Activated CD8-positive, alpha-beta T cell treated with anti-CD3 and anti-CD28 coated beads, Interleukin-2, amount 10 ng/mL, durations not matched to agents 7 days and 5 days (primary cell): Measurements from ENCODE around the gene MAIP1. TPM values are rescaled to one million over a fixed set of nuclear protein-coding genes. Genes with fewer than 3 reads are reported as not detected.

Experiments
- ATAC-seq: fragments of 150-1000 bp; cut with Tn5 transposase; one replicate; pipeline ENCODE4 v1.10.0; 2021; ENCODE audit warnings: moderate library complexity
- CTCF ChIA-PET: fragments of 350-600 bp; sonication (Branson Sonifier 250); formaldehyde crosslinking; loops from one replicate; lab custom pipeline; 2021; ENCODE audit warnings: antibody characterized with exemption; lab: Charles Lee
- POLR2A ChIA-PET: fragments of 350-600 bp; sonication (Branson Sonifier 250); formaldehyde crosslinking; loops from one replicate; lab custom pipeline; 2021; ENCODE audit warnings: antibody characterized with exemption; lab: Charles Lee
- DNase-seq: peaks from one replicate; pipeline ENCODE4 v3.0.0-alpha.2; 2020
- H3K27ac Mint-ChIP-seq: one replicate; pipeline ENCODE4 v1.8.0; 2021; ENCODE audit warnings: mild to moderate bottlenecking, mixed read lengths
- H3K27me3 Mint-ChIP-seq: one replicate; pipeline ENCODE4 v1.8.0; 2021; ENCODE audit warnings: low read depth, mixed read lengths
- H3K36me3 Mint-ChIP-seq: one replicate; pipeline ENCODE4 v1.8.0; 2021; ENCODE audit warnings: low read depth, mixed read lengths
- H3K4me1 Mint-ChIP-seq: one replicate; pipeline ENCODE4 v1.8.0; 2021; ENCODE audit warnings: low read depth, mixed read lengths
- H3K4me3 Mint-ChIP-seq: one replicate; pipeline ENCODE4 v1.8.0; 2021; ENCODE audit warnings: mild to moderate bottlenecking, mixed read lengths
- H3K9me3 Mint-ChIP-seq: one replicate; pipeline ENCODE4 v1.8.0; 2022; ENCODE audit warnings: mixed read lengths; ENCODE audit not compliant: insufficient read depth
- total RNA-seq, 2 experiments: library from RNA; stranded (reverse); gene quantifications; one replicate each; pipeline ENCODE4 v1.2.3, GENCODE V29; 2021

MAIP1 gene
- total RNA-seq, 2 experiments from 2014 or later = 21.5 to 21.9 TPM

GRCh38 chr2:199979398-199979797 lies 24.0 kb downstream of the MAIP1 start:
- Mint-ChIP-seq H3K4me1 (peaks cover 21% of the 10 kb centered on the region), H3K4me3 (no peak overlapping the region), H3K27ac (no peak overlapping the region), H3K9me3 (no peaks in the 10 kb centered on the region), H3K27me3 (no peaks in the 10 kb centered on the region), H3K36me3 (peaks cover 4% of the 10 kb centered on the region)
- ChIA-PET POLR2A (interaction anchor here (2.0 kb wide), 1 partner anchor 489 kb away, joined by 4 read pairs; no protein-coding TSS in a partner anchor), CTCF (interaction anchor here (1.0 to 3.3 kb wide), 14 partner anchors 15 to 514 kb away, joined by 3 to 33 read pairs (median 4); no protein-coding TSS in a partner anchor)
- ATAC-seq (no peak), DNase-seq (no peak)

DNA sequence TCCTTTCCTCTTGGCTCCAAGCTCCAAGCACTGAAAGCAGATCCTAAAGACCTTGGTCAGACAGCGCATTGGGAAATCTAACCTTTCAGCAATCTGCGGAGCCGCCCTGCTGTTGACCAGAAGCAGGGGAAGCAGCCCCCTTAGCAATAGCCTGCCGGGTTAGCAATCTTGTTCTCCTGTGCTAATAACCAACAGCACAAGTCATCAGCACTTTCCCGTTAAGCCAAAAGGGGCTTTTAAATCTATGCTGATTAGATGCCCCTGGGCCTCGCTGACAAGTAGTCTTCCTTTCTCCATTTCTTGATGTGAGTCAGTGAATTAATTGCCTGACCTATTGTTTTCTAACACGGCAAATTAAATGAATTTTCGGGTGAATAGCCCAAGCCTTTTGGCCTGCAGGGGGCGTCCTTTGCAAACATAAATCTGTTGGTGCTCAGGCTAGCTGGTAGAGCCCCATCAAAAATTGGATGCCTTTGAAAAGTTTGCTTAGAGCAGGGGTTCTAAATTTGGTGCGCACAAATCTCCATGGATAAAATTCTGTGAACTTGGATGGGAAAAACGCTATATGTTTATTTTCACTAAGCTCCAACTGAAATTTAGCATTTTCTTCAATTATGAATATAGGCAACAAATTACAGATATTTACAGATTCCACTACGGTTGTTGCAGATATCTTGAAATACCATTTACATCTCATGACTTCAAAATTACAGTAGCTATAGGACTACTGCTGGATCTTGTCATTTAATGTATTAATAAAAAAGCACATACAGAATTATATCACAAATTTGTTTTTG lies 24.6 kb downstream of the MAIP1 start:
- Mint-ChIP-seq H3K27me3 (no peaks in the 10 kb centered on the region), H3K9me3 (no peaks in the 10 kb centered on the region), H3K4me3 (no peak overlapping the region), H3K36me3 (peaks cover 4% of the 10 kb centered on the region), H3K27ac (no peak overlapping the region), H3K4me1 (peaks cover 21% of the 10 kb centered on the region)
- DNase-seq = peak; percentile 86
- POLR2A ChIA-PET = interaction anchor here (2.0 kb wide), 1 partner anchor 488 kb away, joined by 4 read pairs; no protein-coding TSS in a partner anchor
- peak; percentile 65 for ATAC-seq
- CTCF ChIA-PET = interaction anchor here (0.7 to 3.3 kb wide), 22 partner anchors 9 to 518 kb away, joined by 3 to 33 read pairs (median 4); no protein-coding TSS in a partner anchor

DNA sequence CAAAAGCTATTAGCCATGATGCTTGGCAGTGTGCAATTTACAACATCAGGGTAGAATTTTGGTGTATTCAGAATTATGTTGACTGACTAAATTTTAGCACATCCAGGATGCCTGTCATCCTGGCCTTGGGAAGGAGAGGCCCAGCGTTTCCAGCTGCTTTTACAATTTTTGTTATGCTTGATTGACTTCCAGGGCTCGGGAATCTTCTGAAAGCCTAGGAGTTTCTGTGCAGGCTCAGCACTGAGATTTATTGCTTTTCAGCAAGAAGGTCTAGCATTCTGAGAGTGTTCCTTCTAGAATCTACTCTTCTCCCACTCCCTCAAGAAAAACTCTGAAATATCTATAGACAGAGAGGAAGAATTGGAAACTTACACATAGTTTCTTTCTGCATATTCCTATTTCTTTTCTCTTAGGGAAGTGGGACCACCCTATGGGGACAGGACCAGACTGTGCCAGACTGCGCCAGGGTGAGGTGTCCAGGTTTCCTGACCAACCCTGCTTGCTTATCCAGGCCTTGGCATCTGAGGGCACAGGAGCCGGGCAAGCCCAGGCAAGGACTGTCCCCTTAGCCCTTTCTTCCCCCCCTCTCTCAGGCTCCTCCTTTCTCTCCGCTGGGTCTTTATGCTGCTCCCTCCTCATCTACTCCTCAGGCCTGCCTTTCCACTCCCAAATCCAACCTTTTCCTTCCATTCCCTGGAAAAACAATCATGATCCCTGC lies 26.9 kb downstream of the MAIP1 start:
- Mint-ChIP-seq H3K9me3 (peaks cover 8% of the 10 kb centered on the region), H3K4me3 (no peak overlapping the region), H3K4me1 (peaks cover 26% of the 10 kb centered on the region), H3K27me3 (no peaks in the 10 kb centered on the region), H3K27ac (no peak overlapping the region), H3K36me3 (no peaks in the 10 kb centered on the region)
- DNase-seq (no peak), ATAC-seq (no peak)
- ChIA-PET POLR2A (no interaction called here), CTCF (interaction anchor here (1.4 to 5.2 kb wide), 3 partner anchors 9 to 543 kb away, joined by 3 to 49 read pairs (median 5); partner anchors contain the start of gene SGO2)

- CTCF ChIA-PET = interaction anchor here (0.9 to 5.2 kb wide), 2 partner anchors 499 to 532 kb away, joined by 3 to 49 read pairs; no protein-coding TSS in a partner anchor
- no peak for ATAC-seq
- H3K27ac Mint-ChIP-seq = no peak overlapping the region
- peaks cover 8% of the 10 kb centered on the region for H3K9me3 Mint-ChIP-seq
- no peaks in the 10 kb centered on the region for H3K27me3 Mint-ChIP-seq
- H3K36me3 Mint-ChIP-seq = no peaks in the 10 kb centered on the region
- no peak for DNase-seq
- POLR2A ChIA-PET = no interaction called here
- no peak overlapping the region for H3K4me3 Mint-ChIP-seq
- peaks cover 15% of the 10 kb centered on the region for H3K4me1 Mint-ChIP-seq
Observed at GRCh38 chr2:199983534-199983933, 28.2 kb downstream of the MAIP1 start.

- no peaks in the 10 kb centered on the region for H3K27me3 Mint-ChIP-seq
- H3K27ac Mint-ChIP-seq = no peak overlapping the region
- peaks cover 8% of the 10 kb centered on the region for H3K9me3 Mint-ChIP-seq
- no peaks in the 10 kb centered on the region for H3K36me3 Mint-ChIP-seq
- ChIA-PET CTCF (interaction anchor here (0.8 to 5.2 kb wide), 7 partner anchors 11 to 531 kb away, joined by 3 to 49 read pairs (median 3); no protein-coding TSS in a partner anchor), POLR2A (no interaction called here)
- H3K4me3 Mint-ChIP-seq = no peak overlapping the region
- H3K4me1 Mint-ChIP-seq = peaks cover 10% of the 10 kb centered on the region
- DNase-seq (no peak), ATAC-seq (no peak)
Observed at GRCh38 chr2:199984159-199984558, 28.8 kb downstream of the MAIP1 start.

- Mint-ChIP-seq H3K4me3 (no peak overlapping the region), H3K36me3 (no peaks in the 10 kb centered on the region), H3K4me1 (peaks cover 8% of the 10 kb centered on the region), H3K27me3 (no peaks in the 10 kb centered on the region), H3K27ac (no peak overlapping the region), H3K9me3 (peaks cover 8% of the 10 kb centered on the region)
- CTCF ChIA-PET = interaction anchor here (0.8 to 5.2 kb wide), 10 partner anchors 11 to 508 kb away, joined by 3 to 49 read pairs (median 4); no protein-coding TSS in a partner anchor
- ATAC-seq = no peak
- no peak for DNase-seq
- POLR2A ChIA-PET = no interaction called here
Observed at GRCh38 chr2:199984755-199985154, 29.4 kb downstream of the MAIP1 start.

- Mint-ChIP-seq H3K27ac (peak overlapping the region; percentile 32), H3K4me1 (peaks cover 5% of the 10 kb centered on the region), H3K4me3 (no peak overlapping the region), H3K9me3 (peaks cover 8% of the 10 kb centered on the region), H3K36me3 (no peaks in the 10 kb centered on the region), H3K27me3 (no peaks in the 10 kb centered on the region)
- DNase-seq (peak; percentile 78), ATAC-seq (peak; percentile 85)
- POLR2A ChIA-PET = no interaction called here
- CTCF ChIA-PET = interaction anchor here (0.7 to 5.2 kb wide), 20 partner anchors 10 to 507 kb away, joined by 3 to 49 read pairs (median 4); no protein-coding TSS in a partner anchor
Observed at GRCh38 chr2:199985625-199986207, 30.3 kb downstream of the MAIP1 start.

- Mint-ChIP-seq H3K36me3 (no peaks in the 10 kb centered on the region), H3K9me3 (peaks cover 8% of the 10 kb centered on the region), H3K4me3 (no peak overlapping the region), H3K27me3 (peaks cover under 1% of the 10 kb centered on the region), H3K4me1 (peaks cover 5% of the 10 kb centered on the region), H3K27ac (no peak overlapping the region)
- no peak for DNase-seq
- no peak for ATAC-seq
- CTCF ChIA-PET = interaction anchor here (0.7 to 1.6 kb wide), 2 partner anchors 106 to 496 kb away, joined by 3 to 4 read pairs; no protein-coding TSS in a partner anchor
- POLR2A ChIA-PET = no interaction called here
Observed at GRCh38 chr2:199987586-199987985, 32.2 kb downstream of the MAIP1 start.

DNA sequence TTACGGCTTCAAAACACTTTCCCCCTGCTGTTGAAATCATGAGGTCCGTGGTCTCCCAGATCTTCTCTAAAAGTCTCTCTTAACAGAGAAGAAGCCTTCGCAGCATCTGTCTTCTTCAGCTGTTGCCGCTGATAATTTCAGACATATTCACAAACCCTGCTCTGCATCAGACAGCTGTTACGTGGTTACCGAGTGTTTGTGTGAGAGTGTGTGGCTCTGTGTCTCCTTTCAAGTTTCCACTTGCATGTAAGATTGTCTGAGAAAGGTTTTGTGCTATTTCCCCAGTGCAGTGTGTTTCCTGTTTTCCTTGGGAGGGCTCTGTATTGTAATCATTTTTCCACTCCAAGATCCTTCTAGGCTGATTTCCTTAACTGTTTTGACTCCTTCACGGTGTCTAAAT lies 32.8 kb downstream of the MAIP1 start:
- Mint-ChIP-seq H3K9me3 (peaks cover 8% of the 10 kb centered on the region), H3K27me3 (peaks cover 3% of the 10 kb centered on the region), H3K4me3 (no peak overlapping the region), H3K36me3 (no peaks in the 10 kb centered on the region), H3K4me1 (peaks cover 5% of the 10 kb centered on the region), H3K27ac (no peak overlapping the region)
- no peak for ATAC-seq
- POLR2A ChIA-PET = no interaction called here
- CTCF ChIA-PET = interaction anchor here (0.7 to 1.6 kb wide), 2 partner anchors 106 to 495 kb away, joined by 3 to 4 read pairs; no protein-coding TSS in a partner anchor
- DNase-seq = no peak

- ChIA-PET CTCF (interaction anchor here (1.4 kb wide), 1 partner anchor 9 kb away, joined by 3 read pairs; no protein-coding TSS in a partner anchor), POLR2A (no interaction called here)
- no peak overlapping the region for H3K4me3 Mint-ChIP-seq
- H3K36me3 Mint-ChIP-seq = no peaks in the 10 kb centered on the region
- H3K27me3 Mint-ChIP-seq = peaks cover 3% of the 10 kb centered on the region
- ATAC-seq (no peak), DNase-seq (no peak)
- H3K9me3 Mint-ChIP-seq = peaks cover 8% of the 10 kb centered on the region
- H3K27ac Mint-ChIP-seq = no peak overlapping the region
- H3K4me1 Mint-ChIP-seq = peaks cover 5% of the 10 kb centered on the region
Observed at GRCh38 chr2:199989822-199990221, 34.4 kb downstream of the MAIP1 start.

DNA sequence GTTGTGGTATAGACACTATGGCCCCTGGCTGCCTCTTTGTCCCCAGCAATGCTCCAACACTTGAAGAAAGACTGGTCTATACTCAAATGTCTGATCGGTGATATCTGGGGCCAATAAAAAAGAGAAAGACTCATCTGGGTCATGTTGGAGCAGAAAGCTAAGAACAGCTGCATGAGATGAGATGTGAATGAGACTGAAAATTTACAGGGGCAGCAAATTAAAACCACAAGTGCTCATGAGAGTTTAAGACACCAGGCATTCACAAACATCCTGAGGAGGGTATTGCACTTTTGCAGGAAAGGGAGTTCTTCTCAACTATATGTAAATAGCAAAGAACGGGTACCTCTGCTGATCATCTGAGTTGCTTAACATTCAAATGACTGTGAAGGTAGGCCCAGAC lies 36.3 kb downstream of the MAIP1 start:
- Mint-ChIP-seq H3K36me3 (no peaks in the 10 kb centered on the region), H3K9me3 (no peaks in the 10 kb centered on the region), H3K4me1 (no peaks in the 10 kb centered on the region), H3K27me3 (peaks cover 3% of the 10 kb centered on the region), H3K27ac (no peak overlapping the region), H3K4me3 (no peak overlapping the region)
- no peak for ATAC-seq
- POLR2A ChIA-PET = no interaction called here
- DNase-seq = no peak
- CTCF ChIA-PET = no interaction called here
